AG09319 (cell line): Measurements from ENCODE around the gene TMED6.

ENCODE experiments used
- DNase-seq: peaks from one replicate; pipeline ENCODE4 v3.0.0-alpha.2; 2010; ENCODE audit warnings: low read depth; ENCODE audit errors: extremely low read depth
- TF ChIP-seq, protein P1 (sequence below): IDR thresholded peaks from 2 replicates; pipeline ENCODE4 v1.5.1; 2011; ENCODE audit warnings: low read depth, mild to moderate bottlenecking, inconsistent platforms, low read length, moderate library complexity

The TMED6 gene

DNA sequence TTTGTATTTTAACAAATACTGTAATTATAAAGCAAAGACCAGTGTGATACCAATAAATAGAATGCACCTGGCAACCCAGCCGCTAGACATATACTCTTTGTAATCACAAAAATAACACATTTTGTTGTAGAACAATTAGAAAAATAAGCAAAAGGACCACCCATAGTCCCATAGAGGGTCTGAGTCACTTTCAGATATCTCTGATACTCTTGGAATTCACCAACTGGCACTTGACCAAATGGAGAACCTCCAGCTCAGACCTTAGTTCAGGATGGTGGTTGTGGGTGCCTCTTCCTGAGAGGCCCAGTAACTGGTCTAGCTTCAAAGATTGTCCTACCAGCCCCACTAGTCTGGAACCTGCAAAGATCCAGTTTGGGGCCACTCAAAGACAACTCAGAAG lies 35.0 kb upstream of the TMED6 start:
- DNase-seq, result no peak
- TF ChIP-seq, protein P1, sequence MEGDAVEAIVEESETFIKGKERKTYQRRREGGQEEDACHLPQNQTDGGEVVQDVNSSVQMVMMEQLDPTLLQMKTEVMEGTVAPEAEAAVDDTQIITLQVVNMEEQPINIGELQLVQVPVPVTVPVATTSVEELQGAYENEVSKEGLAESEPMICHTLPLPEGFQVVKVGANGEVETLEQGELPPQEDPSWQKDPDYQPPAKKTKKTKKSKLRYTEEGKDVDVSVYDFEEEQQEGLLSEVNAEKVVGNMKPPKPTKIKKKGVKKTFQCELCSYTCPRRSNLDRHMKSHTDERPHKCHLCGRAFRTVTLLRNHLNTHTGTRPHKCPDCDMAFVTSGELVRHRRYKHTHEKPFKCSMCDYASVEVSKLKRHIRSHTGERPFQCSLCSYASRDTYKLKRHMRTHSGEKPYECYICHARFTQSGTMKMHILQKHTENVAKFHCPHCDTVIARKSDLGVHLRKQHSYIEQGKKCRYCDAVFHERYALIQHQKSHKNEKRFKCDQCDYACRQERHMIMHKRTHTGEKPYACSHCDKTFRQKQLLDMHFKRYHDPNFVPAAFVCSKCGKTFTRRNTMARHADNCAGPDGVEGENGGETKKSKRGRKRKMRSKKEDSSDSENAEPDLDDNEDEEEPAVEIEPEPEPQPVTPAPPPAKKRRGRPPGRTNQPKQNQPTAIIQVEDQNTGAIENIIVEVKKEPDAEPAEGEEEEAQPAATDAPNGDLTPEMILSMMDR, result no peak

DNA sequence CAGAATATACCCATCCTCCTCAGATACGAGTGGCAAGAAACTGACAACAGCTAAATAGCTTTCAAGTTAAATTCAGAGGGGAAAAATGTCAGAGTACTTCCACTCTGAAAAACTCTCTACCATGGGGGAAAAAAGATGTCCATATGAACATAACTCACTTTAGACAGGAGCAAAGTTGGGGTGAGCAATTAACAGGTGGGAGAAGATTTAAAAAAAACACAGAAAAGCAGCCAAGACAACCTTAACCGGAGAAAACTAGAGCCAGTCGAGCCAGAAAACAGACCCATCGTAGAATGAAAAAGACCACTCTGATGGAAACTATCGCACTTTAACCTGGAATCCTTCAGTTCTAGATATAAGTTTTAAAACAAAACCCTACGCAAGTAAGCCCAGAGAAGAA lies 33.4 kb upstream of the TMED6 start:
- TF ChIP-seq, protein P1, result no peak
- no peak for DNase-seq

DNA sequence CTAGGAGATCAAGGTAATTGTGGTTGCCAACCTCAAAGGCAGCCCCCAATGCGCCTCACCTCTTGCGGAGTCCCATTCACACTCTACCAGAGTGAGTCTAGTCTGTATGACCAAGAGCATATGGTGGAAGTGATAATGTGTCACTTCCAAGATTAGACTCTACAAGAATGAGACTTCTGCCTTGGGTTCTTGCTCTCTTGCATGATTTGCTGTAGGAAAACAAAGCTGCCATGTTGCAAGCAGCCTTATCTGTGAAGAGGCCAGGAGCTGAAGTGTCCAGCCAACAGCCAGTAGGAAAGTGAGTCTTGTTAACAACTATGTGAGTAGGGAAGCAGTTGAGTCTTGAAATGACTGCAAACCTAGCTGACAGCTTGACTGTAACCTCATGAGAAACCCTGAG lies 30.8 kb upstream of the TMED6 start:
- TF ChIP-seq, protein P1, result no peak
- no peak for DNase-seq

DNA sequence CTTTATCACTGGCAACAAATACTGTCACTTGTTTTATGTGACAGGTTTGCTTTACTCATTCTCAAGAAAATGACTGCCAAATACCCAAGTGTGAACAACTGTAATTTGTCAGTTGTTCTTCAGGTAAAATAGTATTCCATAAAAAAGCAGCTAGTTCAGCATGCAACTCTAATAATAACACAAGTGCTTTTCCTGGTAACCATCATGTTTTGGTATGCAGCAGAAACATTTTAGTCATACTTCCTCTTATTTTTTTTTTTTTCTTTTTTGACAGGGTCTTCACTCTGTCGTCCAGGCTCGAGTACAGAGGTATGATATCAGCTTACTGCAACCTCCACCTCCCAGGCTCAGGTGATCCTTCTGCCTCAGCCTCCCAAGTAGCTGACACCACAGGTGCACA lies 29.6 kb upstream of the TMED6 start:
- TF ChIP-seq, protein P1, result no peak
- no peak for DNase-seq

DNA sequence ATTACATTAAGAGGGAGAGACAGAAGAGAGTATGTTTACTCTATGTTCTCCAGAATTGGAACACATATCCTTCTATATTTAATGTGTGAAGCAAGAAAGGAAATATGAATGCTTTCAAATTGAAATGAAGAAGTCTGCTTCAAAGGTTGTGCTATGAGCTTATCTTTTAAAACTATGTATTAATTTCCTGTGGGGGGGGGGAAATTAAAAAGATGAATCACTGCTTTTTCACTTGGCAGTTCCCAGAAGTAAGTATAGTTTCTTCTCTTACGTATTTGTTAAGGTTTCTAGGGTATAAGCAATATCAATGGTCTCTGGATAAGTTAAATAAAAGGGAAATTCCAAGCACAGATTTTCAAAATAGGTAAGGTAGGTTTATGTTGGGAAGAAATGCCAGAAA lies 27.2 kb upstream of the TMED6 start:
- TF ChIP-seq, protein P1, result no peak
- DNase-seq, result no peak

DNA sequence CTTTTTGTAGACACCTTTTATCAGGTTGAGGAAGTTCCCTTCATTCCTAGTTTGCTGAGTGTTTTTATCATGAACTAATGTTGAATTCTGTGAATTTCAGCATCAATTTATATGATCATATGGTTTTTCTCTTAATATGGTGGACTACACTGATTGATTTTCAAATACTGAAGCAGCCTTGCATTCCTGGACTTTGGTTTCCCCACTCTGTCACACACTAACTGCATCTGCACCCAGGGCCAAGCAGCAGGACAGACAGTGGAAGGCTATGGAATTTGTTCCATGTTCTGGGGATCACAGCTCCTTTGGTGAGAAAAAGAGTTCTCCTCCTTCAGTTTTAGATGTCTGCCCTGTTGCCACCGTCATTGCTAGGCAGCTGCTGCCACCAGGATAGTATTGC lies 26.4 kb upstream of the TMED6 start:
- TF ChIP-seq, protein P1, result no peak
- no peak for DNase-seq

GRCh38 chr16:69376393-69377059 lies 24.9 kb upstream of the TMED6 start:
- TF ChIP-seq, protein P1, result no peak
- no peak for DNase-seq
